Liver (tissue), 9 donors: ENCODE data around the gene PLCG2. TPM values are rescaled to one million over a fixed set of nuclear protein-coding genes. Genes with fewer than 3 reads are reported as not detected.

Experiments used
- DNase-seq: peaks from one replicate; pipeline ENCODE4 v3.0.0-alpha.2; 2017; ENCODE audit warnings: low spot score
- H3K27ac ChIP-seq, 2 donors: one replicate each; pipeline ENCODE4 v1.7.0; 2013; ENCODE audit warnings: inconsistent platforms in 2 of 2, low read length in 2 of 2, control low read depth in 1 of 2, low read depth in 1 of 2, mild to moderate bottlenecking in 1 of 2
- H3K27me3 ChIP-seq, 4 donors: one replicate each; pipeline versions ENCODE4 v1.6.1 to v1.7.0; 2013; ENCODE audit warnings: low read length in 3 of 4, inconsistent platforms in 1 of 4, mild to moderate bottlenecking in 1 of 4, moderate library complexity in 1 of 4; ENCODE audit not compliant: control insufficient read depth in 4 of 4, insufficient read depth in 4 of 4
- H3K36me3 ChIP-seq, 4 donors: one replicate each; pipeline versions ENCODE4 v1.6.1 to v1.7.0; 2013; ENCODE audit warnings: low read length in 3 of 4, mild to moderate bottlenecking in 3 of 4, low read depth in 1 of 4, moderate library complexity in 1 of 4; ENCODE audit not compliant: control insufficient read depth in 4 of 4, insufficient read depth in 3 of 4
- H3K4me1 ChIP-seq, 4 donors: one replicate each; pipeline versions ENCODE4 v1.6.1 to v1.7.0; 2013; ENCODE audit warnings: low read length in 3 of 4, mild to moderate bottlenecking in 3 of 4, moderate library complexity in 1 of 4; ENCODE audit not compliant: control insufficient read depth in 4 of 4, insufficient read depth in 4 of 4
- H3K4me3 ChIP-seq, 3 donors: one replicate each; pipeline versions ENCODE4 v1.6.1 to v1.7.0; 2013; ENCODE audit warnings: low read length in 3 of 3, control low read depth in 1 of 3, low read depth in 1 of 3, mild to moderate bottlenecking in 1 of 3
- H3K9ac ChIP-seq, 2 donors: one replicate each; pipeline ENCODE4 v1.7.0; 2013; ENCODE audit warnings: low read length in 2 of 2, mild to moderate bottlenecking in 2 of 2, moderate library complexity in 2 of 2, control low read depth in 1 of 2, low read depth in 1 of 2
- H3K9me3 ChIP-seq, 4 donors: one replicate each; pipeline versions ENCODE4 v1.6.1 to v1.7.0; 2013; ENCODE audit warnings: low read length in 3 of 4; ENCODE audit not compliant: control insufficient read depth in 4 of 4
- EGR1 ChIP-seq, 2 donors: IDR thresholded peaks; 2 replicates each; pipeline ENCODE4 v1.6.1; 2016 to 2018; ENCODE audit warnings: antibody characterized with exemption in 2 of 2, low read depth in 2 of 2
- FOXA1 ChIP-seq: IDR thresholded peaks from 2 replicates; pipeline ENCODE4 v1.6.1; 2016; ENCODE audit warnings: antibody characterized with exemption
- FOXA2 ChIP-seq: IDR thresholded peaks from 2 replicates; pipeline ENCODE4 v1.6.1; 2016; ENCODE audit warnings: antibody characterized with exemption
- GABPA ChIP-seq, 2 donors: IDR thresholded peaks in 1 of 2; conservative IDR thresholded peaks in 1 of 2; 2 replicates each; pipeline ENCODE4 v1.6.1; 2016; ENCODE audit warnings: antibody characterized with exemption in 2 of 2, mild to moderate bottlenecking in 1 of 2, moderate library complexity in 1 of 2
- HNF4A ChIP-seq, 2 donors: conservative IDR thresholded peaks; 2 replicates each; pipeline ENCODE4 v1.6.1; 2016; ENCODE audit warnings: antibody characterized with exemption in 2 of 2, mild to moderate bottlenecking in 2 of 2
- HNF4G ChIP-seq: IDR thresholded peaks from 2 replicates; pipeline ENCODE4 v1.6.1; 2016; ENCODE audit warnings: antibody characterized with exemption
- JUND ChIP-seq, 2 donors: IDR thresholded peaks; 2 replicates each; pipeline ENCODE4 v1.6.1; 2016; ENCODE audit warnings: antibody characterized with exemption in 2 of 2
- NR2F2 ChIP-seq: IDR thresholded peaks from 2 replicates; pipeline ENCODE4 v1.6.1; 2016; ENCODE audit warnings: antibody characterized with exemption
- RAD21 ChIP-seq, 2 donors: IDR thresholded peaks; 2 replicates each; pipeline ENCODE4 v1.6.1; 2016; ENCODE audit warnings: antibody characterized with exemption in 2 of 2, mild to moderate bottlenecking in 2 of 2
- RXRA ChIP-seq, 2 donors: IDR thresholded peaks; 2 replicates each; pipeline ENCODE4 v1.6.1; 2017 to 2018; ENCODE audit warnings: antibody characterized with exemption in 2 of 2, mild to moderate bottlenecking in 1 of 2
- SP1 ChIP-seq: IDR thresholded peaks from 2 replicates; pipeline ENCODE4 v1.6.1; 2018; ENCODE audit warnings: antibody characterized with exemption, mild to moderate bottlenecking
- TAF1 ChIP-seq: conservative IDR thresholded peaks from 2 replicates; pipeline ENCODE4 v1.6.1; 2016; ENCODE audit warnings: antibody characterized with exemption, mild to moderate bottlenecking
- YY1 ChIP-seq: IDR thresholded peaks from 2 replicates; pipeline ENCODE4 v1.6.1; 2016; ENCODE audit warnings: antibody characterized with exemption, mild to moderate bottlenecking
- WGBS: extraction: QIAGEN DNeasy Blood & Tissue Kit; methylation state at CpG from one replicate; pipeline ENCODE4 v1.1.7; 2013; 5-methylcytosine and 5-hydroxymethylcytosine counted together
- polyA plus RNA-seq, 2 donors: library from polyadenylated mRNA; stranded (reverse) in 1 of 2; unstranded in 1 of 2; fragments of 200-250 nt in 1 of 2; fragments of >200 nt in 1 of 2; fragmentation: Nextera tagmentation in 1 of 2; extraction: Ambion mirVana in 1 of 2; gene quantifications; one replicate each; pipeline versions ENCODE4 v1.2.1 to v1.2.3, GENCODE V29; 2013 to 2015
- total RNA-seq, 2 donors: library from RNA; depleted of rRNA; stranded (reverse); fragments of >200 nt; gene quantifications; one replicate each; pipeline ENCODE4 v1.2.3, GENCODE V29; 2014
- TF ChIP-seq, protein P1 (sequence below): IDR thresholded peaks from 2 replicates; pipeline ENCODE4 v1.6.1; 2016; ENCODE audit warnings: antibody characterized with exemption
- TF ChIP-seq, protein P2 (sequence below): fragments of 150-350 bp; IDR thresholded peaks from 2 replicates; pipeline ENCODE4 v1.5.1; 2017; ENCODE audit warnings: improper control_type of control experiment, low read depth, low read length; ENCODE audit not compliant: missing input control
- TF ChIP-seq, protein P3 (sequence below): IDR thresholded peaks from 2 replicates; pipeline ENCODE4 v1.6.1; 2016; ENCODE audit warnings: antibody characterized with exemption, mild to moderate bottlenecking
- TF ChIP-seq, protein P4 (sequence below): IDR thresholded peaks from 2 replicates; pipeline ENCODE4 v1.6.1; 2016; ENCODE audit warnings: antibody characterized with exemption
- TF ChIP-seq, protein P5 (sequence below): IDR thresholded peaks from 2 replicates; pipeline ENCODE4 v1.6.1; 2016; ENCODE audit warnings: antibody characterized with exemption
- donor health status: healthy.
- donor health status: healthy.
- donor health status: healthy.
- donor health status: healthy.
- donor health status: healthy.

The PLCG2 gene
- total and polyA plus RNA-seq, 4 donors = 7.1 to 21.6 (median 15.8) TPM

DNA sequence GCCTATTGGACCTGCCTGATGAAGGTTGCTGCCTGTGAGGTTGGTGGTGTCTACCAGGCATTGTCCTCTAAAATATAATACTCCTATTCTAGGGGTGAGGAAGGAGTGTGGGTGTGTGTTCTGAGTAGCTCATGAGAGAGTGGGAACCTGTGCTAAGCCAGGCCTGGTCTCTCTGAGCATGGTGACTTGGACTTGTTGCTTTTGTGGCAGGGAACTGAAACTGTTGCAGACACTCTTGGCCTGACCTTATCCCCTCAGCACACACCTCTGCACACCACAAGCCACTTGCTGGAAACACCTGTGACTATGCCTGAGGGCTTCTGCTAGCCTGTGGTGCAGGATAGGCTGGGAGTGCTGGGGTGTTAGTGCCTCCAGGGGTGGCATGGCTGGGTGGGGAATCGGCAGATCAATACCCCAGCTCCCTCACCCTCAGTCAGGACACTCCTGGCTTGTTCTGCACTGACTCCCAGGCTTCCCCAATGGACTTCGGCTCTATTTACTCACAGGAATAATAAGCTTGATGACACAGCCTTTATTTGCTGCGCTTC is 29.9 kb downstream of the PLCG2 start:
- Histone ChIP-seq H3K4me1 (peaks cover 0 to 8% (median 5%) of the 10 kb centered on the region in 4 donors), H3K9ac (no peak overlapping the region), H3K36me3 (no peaks in the 10 kb centered on the region), H3K4me3 (no peak overlapping the region), H3K27ac (no peak overlapping the region), H3K9me3 (no peaks in the 10 kb centered on the region), H3K27me3 (no peaks in the 10 kb centered on the region)
- peak; percentile 38 for TF ChIP-seq SP1
- no peak for TF ChIP-seq NR2F2
- peak; percentile 27 to 52 for TF ChIP-seq HNF4A (conservative IDR thresholded peaks at IDR 0.05)
- WGBS = 62% methylated on average over 3 of the region's 3 CpGs
- no peak for DNase-seq

DNA sequence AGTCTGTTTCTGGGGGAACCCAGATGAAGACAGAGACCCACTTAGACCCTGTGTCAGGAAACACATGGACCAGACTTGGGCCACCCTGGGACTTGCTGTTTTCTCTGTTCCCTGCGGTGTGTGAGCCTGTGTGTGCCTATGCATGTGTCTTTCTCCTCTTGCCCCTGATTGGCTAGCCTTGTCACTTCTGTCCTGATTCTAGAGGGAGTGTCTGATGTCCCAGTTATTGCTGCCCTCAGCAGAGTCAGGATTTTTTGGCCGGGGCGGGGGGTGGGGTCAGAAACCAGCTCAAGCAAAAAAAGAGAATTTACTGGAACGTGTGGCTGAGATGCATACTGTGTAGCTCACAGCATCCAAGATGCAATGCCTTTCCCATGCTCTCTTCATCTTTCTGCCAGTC is 30.5 kb downstream of the PLCG2 start:
- H3K9ac ChIP-seq = no peak overlapping the region
- 76% methylated on average over 4 of the region's 4 CpGs for WGBS
- H3K4me1 ChIP-seq = peaks cover 0 to 8% (median 5%) of the 10 kb centered on the region in 4 donors
- no peaks in the 10 kb centered on the region for H3K27me3 ChIP-seq
- no peak overlapping the region for H3K27ac ChIP-seq
- DNase-seq = no peak
- H3K9me3 ChIP-seq = no peaks in the 10 kb centered on the region
- no peak overlapping the region for H3K4me3 ChIP-seq
- H3K36me3 ChIP-seq = no peaks in the 10 kb centered on the region
- TF ChIP-seq RXRA (IDR thresholded peaks at IDR 0.05) = no peak
- TF ChIP-seq, protein P1, sequence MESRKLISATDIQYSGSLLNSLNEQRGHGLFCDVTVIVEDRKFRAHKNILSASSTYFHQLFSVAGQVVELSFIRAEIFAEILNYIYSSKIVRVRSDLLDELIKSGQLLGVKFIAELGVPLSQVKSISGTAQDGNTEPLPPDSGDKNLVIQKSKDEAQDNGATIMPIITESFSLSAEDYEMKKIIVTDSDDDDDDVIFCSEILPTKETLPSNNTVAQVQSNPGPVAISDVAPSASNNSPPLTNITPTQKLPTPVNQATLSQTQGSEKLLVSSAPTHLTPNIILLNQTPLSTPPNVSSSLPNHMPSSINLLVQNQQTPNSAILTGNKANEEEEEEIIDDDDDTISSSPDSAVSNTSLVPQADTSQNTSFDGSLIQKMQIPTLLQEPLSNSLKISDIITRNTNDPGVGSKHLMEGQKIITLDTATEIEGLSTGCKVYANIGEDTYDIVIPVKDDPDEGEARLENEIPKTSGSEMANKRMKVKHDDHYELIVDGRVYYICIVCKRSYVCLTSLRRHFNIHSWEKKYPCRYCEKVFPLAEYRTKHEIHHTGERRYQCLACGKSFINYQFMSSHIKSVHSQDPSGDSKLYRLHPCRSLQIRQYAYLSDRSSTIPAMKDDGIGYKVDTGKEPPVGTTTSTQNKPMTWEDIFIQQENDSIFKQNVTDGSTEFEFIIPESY = no peak
- no peak for TF ChIP-seq YY1
- TF ChIP-seq, protein P2, sequence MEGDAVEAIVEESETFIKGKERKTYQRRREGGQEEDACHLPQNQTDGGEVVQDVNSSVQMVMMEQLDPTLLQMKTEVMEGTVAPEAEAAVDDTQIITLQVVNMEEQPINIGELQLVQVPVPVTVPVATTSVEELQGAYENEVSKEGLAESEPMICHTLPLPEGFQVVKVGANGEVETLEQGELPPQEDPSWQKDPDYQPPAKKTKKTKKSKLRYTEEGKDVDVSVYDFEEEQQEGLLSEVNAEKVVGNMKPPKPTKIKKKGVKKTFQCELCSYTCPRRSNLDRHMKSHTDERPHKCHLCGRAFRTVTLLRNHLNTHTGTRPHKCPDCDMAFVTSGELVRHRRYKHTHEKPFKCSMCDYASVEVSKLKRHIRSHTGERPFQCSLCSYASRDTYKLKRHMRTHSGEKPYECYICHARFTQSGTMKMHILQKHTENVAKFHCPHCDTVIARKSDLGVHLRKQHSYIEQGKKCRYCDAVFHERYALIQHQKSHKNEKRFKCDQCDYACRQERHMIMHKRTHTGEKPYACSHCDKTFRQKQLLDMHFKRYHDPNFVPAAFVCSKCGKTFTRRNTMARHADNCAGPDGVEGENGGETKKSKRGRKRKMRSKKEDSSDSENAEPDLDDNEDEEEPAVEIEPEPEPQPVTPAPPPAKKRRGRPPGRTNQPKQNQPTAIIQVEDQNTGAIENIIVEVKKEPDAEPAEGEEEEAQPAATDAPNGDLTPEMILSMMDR = no peak
- no peak for TF ChIP-seq EGR1 (IDR thresholded peaks at IDR 0.05; ENCODE audit: low read depth in 2 of 2)
- no peak for TF ChIP-seq HNF4A (conservative IDR thresholded peaks at IDR 0.05)

DNA sequence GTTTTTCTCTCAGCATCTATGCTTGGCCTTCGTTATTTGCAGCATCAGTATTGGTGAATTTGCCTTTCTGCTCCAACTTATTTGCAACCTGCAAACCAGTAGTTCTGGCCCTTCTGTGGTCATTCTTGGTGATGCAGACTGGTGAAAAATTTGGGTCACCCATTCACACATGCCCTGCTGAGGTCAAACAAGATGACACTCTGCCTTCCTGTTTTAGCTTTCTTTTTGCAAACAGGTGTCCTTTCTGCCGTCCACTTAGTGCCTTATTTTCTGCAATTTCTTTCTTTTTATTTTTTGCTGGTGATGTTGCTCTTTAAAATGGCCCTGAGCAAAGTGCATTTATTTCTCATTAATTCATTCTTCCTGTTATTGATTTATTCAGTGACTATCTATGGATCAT is 31.3 kb downstream of the PLCG2 start:
- WGBS = 88% methylated on average over 2 of the region's 2 CpGs
- no peaks in the 10 kb centered on the region for H3K36me3 ChIP-seq
- no peaks in the 10 kb centered on the region for H3K9me3 ChIP-seq
- H3K27me3 ChIP-seq = no peaks in the 10 kb centered on the region
- no peak overlapping the region for H3K27ac ChIP-seq
- no peak overlapping the region for H3K9ac ChIP-seq
- TF ChIP-seq FOXA1 (no peak), RXRA (IDR thresholded peaks at IDR 0.05) (no peak), SP1 (no peak), HNF4A (conservative IDR thresholded peaks at IDR 0.05) (no peak), TAF1 (no peak), FOXA2 (no peak), JUND (IDR thresholded peaks at IDR 0.05) (no peak), HNF4G (no peak), RAD21 (IDR thresholded peaks at IDR 0.05) (no peak), GABPA (IDR thresholded peaks at IDR 0.05 in 1 of 2, conservative IDR thresholded peaks at IDR 0.05 in 1 of 2) (no peak), NR2F2 (no peak)
- TF ChIP-seq, protein P3, sequence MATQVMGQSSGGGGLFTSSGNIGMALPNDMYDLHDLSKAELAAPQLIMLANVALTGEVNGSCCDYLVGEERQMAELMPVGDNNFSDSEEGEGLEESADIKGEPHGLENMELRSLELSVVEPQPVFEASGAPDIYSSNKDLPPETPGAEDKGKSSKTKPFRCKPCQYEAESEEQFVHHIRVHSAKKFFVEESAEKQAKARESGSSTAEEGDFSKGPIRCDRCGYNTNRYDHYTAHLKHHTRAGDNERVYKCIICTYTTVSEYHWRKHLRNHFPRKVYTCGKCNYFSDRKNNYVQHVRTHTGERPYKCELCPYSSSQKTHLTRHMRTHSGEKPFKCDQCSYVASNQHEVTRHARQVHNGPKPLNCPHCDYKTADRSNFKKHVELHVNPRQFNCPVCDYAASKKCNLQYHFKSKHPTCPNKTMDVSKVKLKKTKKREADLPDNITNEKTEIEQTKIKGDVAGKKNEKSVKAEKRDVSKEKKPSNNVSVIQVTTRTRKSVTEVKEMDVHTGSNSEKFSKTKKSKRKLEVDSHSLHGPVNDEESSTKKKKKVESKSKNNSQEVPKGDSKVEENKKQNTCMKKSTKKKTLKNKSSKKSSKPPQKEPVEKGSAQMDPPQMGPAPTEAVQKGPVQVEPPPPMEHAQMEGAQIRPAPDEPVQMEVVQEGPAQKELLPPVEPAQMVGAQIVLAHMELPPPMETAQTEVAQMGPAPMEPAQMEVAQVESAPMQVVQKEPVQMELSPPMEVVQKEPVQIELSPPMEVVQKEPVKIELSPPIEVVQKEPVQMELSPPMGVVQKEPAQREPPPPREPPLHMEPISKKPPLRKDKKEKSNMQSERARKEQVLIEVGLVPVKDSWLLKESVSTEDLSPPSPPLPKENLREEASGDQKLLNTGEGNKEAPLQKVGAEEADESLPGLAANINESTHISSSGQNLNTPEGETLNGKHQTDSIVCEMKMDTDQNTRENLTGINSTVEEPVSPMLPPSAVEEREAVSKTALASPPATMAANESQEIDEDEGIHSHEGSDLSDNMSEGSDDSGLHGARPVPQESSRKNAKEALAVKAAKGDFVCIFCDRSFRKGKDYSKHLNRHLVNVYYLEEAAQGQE = no peak
- TF ChIP-seq, protein P2 = no peak
- TF ChIP-seq, protein P4, sequence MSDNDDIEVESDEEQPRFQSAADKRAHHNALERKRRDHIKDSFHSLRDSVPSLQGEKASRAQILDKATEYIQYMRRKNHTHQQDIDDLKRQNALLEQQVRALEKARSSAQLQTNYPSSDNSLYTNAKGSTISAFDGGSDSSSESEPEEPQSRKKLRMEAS = no peak
- TF ChIP-seq, protein P5, sequence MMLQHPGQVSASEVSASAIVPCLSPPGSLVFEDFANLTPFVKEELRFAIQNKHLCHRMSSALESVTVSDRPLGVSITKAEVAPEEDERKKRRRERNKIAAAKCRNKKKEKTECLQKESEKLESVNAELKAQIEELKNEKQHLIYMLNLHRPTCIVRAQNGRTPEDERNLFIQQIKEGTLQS = no peak
- peaks cover 0 to 8% (median 5%) of the 10 kb centered on the region in 4 donors for H3K4me1 ChIP-seq
- H3K4me3 ChIP-seq = no peak overlapping the region
- DNase-seq = no peak
